GM23338 (cell line): Measurements from ENCODE around the gene TNRC18.

ENCODE experiments used
- CREB1 ChIP-seq: fragments of 250-450 bp; sonication (Bioruptor Pico); IDR thresholded peaks from 2 replicates; pipeline ENCODE4 v1.5.0; 2020; ENCODE audit warnings: low read depth, mild to moderate bottlenecking, moderate library complexity
- CTCF ChIP-seq, 2 experiments: fragments of 200-600 bp in 1 of 2; sonication (generic) in 1 of 2; conservative IDR thresholded peaks; 2 replicates each; pipeline versions ENCODE4 v1.5.1 to v1.6.1; 2016 to 2017; ENCODE audit warnings: antibody characterized with exemption in 2 of 2, low read depth in 2 of 2, mild to moderate bottlenecking in 2 of 2, moderate library complexity in 1 of 2
- EZH2 ChIP-seq: fragments of 200-600 bp; sonication (generic); IDR thresholded peaks from one replicate; pipeline ENCODE4 v1.8.0; 2017; ENCODE audit warnings: antibody characterized with exemption, mild to moderate bottlenecking, low read depth; ENCODE audit not compliant: unreplicated experiment
- EZH2phosphoT487 ChIP-seq: fragments of 200-600 bp; sonication (generic); IDR thresholded peaks from one replicate; pipeline ENCODE4 v1.8.1; 2018; ENCODE audit warnings: antibody characterized with exemption; ENCODE audit not compliant: unreplicated experiment
- JUNB ChIP-seq: IDR thresholded peaks from one replicate; pipeline ENCODE4 v1.6.1; 2016; ENCODE audit warnings: antibody characterized with exemption; ENCODE audit not compliant: unreplicated experiment
- NANOG ChIP-seq: IDR thresholded peaks from 2 replicates; pipeline ENCODE4 v1.6.1; 2016; ENCODE audit warnings: antibody characterized with exemption, borderline replicate concordance
- POLR2AphosphoS5 ChIP-seq: IDR thresholded peaks from 2 replicates; pipeline ENCODE4 v1.6.1; 2016; ENCODE audit warnings: antibody characterized with exemption, low read depth
- STAT1 ChIP-seq: IDR thresholded peaks from one replicate; pipeline ENCODE4 v1.6.1; 2016; ENCODE audit warnings: antibody characterized with exemption; ENCODE audit not compliant: unreplicated experiment
- ZNF114 ChIP-seq: fragments of 250-450 bp; sonication (Bioruptor Pico); IDR thresholded peaks from 2 replicates; pipeline ENCODE4 v1.5.0; 2020; ENCODE audit warnings: mild to moderate bottlenecking, moderate library complexity
- ZNF331 ChIP-seq: fragments of 250-450 bp; sonication (Bioruptor Pico); IDR thresholded peaks from 2 replicates; pipeline ENCODE4 v1.5.0; 2020; ENCODE audit warnings: low read depth, mild to moderate bottlenecking, moderate library complexity
- ZNF462 ChIP-seq: fragments of 250-450 bp; sonication (Bioruptor Pico); IDR thresholded peaks from 2 replicates; pipeline ENCODE4 v1.5.0; 2020; ENCODE audit warnings: mild to moderate bottlenecking, moderate library complexity
- TF ChIP-seq, protein P1 (sequence below): IDR thresholded peaks from one replicate; pipeline ENCODE4 v1.6.1; 2018; ENCODE audit warnings: antibody characterized with exemption; ENCODE audit not compliant: unreplicated experiment
- TF ChIP-seq, protein P2 (sequence below): IDR thresholded peaks from 2 replicates; pipeline ENCODE4 v1.6.1; 2016; ENCODE audit warnings: antibody characterized with exemption

DNA sequence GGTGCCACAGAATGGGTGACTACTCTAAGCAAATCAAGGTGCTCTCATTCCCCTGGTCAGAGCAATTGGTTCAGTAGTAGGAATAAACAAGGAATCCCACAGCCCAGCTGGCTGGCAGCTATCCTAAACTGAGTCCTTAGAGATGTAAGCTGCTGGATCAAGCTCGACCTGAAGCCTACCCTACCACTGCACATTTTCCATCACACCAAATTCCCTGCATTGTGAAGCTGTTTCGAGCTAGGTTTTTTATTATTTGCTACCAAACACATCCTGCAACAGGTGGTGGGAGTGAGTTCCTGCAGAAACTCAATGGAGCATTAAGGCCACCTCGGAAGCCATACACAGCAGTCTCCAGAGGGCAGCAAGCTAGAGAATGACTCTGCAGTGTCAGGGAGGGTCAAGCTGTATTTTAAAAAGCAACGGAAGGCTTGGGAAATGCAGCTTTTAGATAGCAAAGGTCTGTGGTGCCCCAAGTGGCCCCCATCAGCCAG lies 33.7 kb upstream of the TNRC18 start:
- TF ChIP-seq CREB1 (CRISPR knock-in tag) (no peak), CTCF (conservative IDR thresholded peaks at IDR 0.05; ENCODE audit: low read depth in 2 of 2) (0 out of 4 replicates have a peak, but pooled peaks of 1 of the 2 experiments have one; percentile 15), EZH2phosphoT487 (no peak), POLR2AphosphoS5 (no peak), STAT1 (no peak), EZH2 (no peak), NANOG (no peak), JUNB (no peak), ZNF114 (no peak), ZNF331 (CRISPR knock-in tag) (no peak), ZNF462 (CRISPR knock-in tag) (no peak)
- TF ChIP-seq, protein P1, sequence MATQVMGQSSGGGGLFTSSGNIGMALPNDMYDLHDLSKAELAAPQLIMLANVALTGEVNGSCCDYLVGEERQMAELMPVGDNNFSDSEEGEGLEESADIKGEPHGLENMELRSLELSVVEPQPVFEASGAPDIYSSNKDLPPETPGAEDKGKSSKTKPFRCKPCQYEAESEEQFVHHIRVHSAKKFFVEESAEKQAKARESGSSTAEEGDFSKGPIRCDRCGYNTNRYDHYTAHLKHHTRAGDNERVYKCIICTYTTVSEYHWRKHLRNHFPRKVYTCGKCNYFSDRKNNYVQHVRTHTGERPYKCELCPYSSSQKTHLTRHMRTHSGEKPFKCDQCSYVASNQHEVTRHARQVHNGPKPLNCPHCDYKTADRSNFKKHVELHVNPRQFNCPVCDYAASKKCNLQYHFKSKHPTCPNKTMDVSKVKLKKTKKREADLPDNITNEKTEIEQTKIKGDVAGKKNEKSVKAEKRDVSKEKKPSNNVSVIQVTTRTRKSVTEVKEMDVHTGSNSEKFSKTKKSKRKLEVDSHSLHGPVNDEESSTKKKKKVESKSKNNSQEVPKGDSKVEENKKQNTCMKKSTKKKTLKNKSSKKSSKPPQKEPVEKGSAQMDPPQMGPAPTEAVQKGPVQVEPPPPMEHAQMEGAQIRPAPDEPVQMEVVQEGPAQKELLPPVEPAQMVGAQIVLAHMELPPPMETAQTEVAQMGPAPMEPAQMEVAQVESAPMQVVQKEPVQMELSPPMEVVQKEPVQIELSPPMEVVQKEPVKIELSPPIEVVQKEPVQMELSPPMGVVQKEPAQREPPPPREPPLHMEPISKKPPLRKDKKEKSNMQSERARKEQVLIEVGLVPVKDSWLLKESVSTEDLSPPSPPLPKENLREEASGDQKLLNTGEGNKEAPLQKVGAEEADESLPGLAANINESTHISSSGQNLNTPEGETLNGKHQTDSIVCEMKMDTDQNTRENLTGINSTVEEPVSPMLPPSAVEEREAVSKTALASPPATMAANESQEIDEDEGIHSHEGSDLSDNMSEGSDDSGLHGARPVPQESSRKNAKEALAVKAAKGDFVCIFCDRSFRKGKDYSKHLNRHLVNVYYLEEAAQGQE: no peak
- TF ChIP-seq, protein P2, sequence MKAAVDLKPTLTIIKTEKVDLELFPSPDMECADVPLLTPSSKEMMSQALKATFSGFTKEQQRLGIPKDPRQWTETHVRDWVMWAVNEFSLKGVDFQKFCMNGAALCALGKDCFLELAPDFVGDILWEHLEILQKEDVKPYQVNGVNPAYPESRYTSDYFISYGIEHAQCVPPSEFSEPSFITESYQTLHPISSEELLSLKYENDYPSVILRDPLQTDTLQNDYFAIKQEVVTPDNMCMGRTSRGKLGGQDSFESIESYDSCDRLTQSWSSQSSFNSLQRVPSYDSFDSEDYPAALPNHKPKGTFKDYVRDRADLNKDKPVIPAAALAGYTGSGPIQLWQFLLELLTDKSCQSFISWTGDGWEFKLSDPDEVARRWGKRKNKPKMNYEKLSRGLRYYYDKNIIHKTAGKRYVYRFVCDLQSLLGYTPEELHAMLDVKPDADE: no peak
